Measurements from ENCODE around the gene BNIP5. TPM values are rescaled to one million over a fixed set of nuclear protein-coding genes. Genes with fewer than 3 reads are reported as not detected.

The BNIP5 gene
- total RNA-seq, 1 experiment from 2014 or later: 0.94 TPM

DNA sequence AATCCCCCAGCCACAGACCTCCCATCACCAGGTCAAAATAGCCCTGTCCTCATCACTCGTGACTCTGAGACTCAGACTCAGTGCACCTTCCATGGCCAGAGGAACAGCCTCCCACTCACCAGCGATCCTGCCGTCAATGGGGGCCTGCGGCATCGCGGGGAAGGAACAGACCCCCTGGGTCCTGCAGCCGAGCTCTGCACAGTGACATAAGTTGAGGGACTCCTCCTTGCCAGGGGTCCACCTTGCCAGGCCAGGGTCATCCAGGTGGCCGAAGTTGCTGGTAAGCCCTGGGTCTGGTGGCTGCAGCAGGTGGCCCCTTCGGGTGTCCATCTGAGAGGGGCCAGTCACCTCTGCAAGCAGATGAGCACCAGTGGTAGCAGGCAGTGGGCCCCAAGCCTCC, 34.5 kb upstream of the BNIP5 start:
- H3K36me3 Mint-ChIP-seq (ENCODE audit: insufficient read depth, unreplicated experiment): no peaks in the 10 kb centered on the region
- CTCF ChIA-PET: interaction anchor here (0.6 kb wide), 1 partner anchor 262 kb away, joined by 3 read pairs; no protein-coding TSS in a partner anchor
- no peaks in the 10 kb centered on the region for H3K4me1 Mint-ChIP-seq (ENCODE audit: low read depth, unreplicated experiment)
- intact Hi-C loops (cut with micrococcal nuclease; ENCODE audit: unreplicated experiment): no loop called here
- DNase-seq: no peak
- no peak overlapping the region for H3K27ac Mint-ChIP-seq (ENCODE audit: unreplicated experiment)
- no peak overlapping the region for H3K4me3 Mint-ChIP-seq (ENCODE audit: low read depth, unreplicated experiment)
- TF ChIP-seq, protein P1, sequence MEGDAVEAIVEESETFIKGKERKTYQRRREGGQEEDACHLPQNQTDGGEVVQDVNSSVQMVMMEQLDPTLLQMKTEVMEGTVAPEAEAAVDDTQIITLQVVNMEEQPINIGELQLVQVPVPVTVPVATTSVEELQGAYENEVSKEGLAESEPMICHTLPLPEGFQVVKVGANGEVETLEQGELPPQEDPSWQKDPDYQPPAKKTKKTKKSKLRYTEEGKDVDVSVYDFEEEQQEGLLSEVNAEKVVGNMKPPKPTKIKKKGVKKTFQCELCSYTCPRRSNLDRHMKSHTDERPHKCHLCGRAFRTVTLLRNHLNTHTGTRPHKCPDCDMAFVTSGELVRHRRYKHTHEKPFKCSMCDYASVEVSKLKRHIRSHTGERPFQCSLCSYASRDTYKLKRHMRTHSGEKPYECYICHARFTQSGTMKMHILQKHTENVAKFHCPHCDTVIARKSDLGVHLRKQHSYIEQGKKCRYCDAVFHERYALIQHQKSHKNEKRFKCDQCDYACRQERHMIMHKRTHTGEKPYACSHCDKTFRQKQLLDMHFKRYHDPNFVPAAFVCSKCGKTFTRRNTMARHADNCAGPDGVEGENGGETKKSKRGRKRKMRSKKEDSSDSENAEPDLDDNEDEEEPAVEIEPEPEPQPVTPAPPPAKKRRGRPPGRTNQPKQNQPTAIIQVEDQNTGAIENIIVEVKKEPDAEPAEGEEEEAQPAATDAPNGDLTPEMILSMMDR (IDR thresholded peaks at IDR 0.05; ENCODE audit: unreplicated experiment): no peak
- H3K9me3 Mint-ChIP-seq (ENCODE audit: low read depth, unreplicated experiment): no peaks in the 10 kb centered on the region
- H3K27me3 Mint-ChIP-seq (ENCODE audit: unreplicated experiment): peaks cover 39% of the 10 kb centered on the region
- no TSS peak for BruUV-seq (replicated peaks)

DNA sequence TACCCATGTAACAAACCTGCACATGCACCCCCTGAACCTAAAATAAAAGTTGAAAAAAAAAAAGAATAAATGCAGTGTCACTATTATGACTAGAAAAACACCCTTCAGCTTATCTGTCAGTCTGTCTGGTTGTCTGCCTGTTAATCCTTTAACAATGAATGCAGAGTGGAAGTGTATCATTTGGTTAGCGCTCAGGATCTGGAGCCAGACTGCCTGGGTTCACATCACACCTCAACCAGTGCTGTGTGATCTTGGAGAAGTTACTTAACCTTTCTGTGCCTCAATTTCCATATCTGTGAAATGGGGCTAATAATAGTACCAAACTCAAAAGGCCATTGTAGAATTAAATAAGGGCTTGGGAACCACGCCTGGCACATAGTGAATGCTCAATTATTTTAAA, 34.0 kb upstream of the BNIP5 start:
- CTCF ChIA-PET: no interaction called here
- TF ChIP-seq, protein P1 (IDR thresholded peaks at IDR 0.05; ENCODE audit: unreplicated experiment): no peak
- Mint-ChIP-seq H3K4me3 (ENCODE audit: low read depth, unreplicated experiment) (no peak overlapping the region), H3K27me3 (ENCODE audit: unreplicated experiment) (peaks cover 33% of the 10 kb centered on the region), H3K36me3 (ENCODE audit: insufficient read depth, unreplicated experiment) (no peaks in the 10 kb centered on the region), H3K9me3 (ENCODE audit: low read depth, unreplicated experiment) (no peaks in the 10 kb centered on the region), H3K27ac (ENCODE audit: unreplicated experiment) (no peak overlapping the region), H3K4me1 (ENCODE audit: low read depth, unreplicated experiment) (peaks cover under 1% of the 10 kb centered on the region)
- no peak for DNase-seq
- intact Hi-C loops (cut with micrococcal nuclease; ENCODE audit: unreplicated experiment): no loop called here
- BruUV-seq (replicated peaks): no TSS peak

DNA sequence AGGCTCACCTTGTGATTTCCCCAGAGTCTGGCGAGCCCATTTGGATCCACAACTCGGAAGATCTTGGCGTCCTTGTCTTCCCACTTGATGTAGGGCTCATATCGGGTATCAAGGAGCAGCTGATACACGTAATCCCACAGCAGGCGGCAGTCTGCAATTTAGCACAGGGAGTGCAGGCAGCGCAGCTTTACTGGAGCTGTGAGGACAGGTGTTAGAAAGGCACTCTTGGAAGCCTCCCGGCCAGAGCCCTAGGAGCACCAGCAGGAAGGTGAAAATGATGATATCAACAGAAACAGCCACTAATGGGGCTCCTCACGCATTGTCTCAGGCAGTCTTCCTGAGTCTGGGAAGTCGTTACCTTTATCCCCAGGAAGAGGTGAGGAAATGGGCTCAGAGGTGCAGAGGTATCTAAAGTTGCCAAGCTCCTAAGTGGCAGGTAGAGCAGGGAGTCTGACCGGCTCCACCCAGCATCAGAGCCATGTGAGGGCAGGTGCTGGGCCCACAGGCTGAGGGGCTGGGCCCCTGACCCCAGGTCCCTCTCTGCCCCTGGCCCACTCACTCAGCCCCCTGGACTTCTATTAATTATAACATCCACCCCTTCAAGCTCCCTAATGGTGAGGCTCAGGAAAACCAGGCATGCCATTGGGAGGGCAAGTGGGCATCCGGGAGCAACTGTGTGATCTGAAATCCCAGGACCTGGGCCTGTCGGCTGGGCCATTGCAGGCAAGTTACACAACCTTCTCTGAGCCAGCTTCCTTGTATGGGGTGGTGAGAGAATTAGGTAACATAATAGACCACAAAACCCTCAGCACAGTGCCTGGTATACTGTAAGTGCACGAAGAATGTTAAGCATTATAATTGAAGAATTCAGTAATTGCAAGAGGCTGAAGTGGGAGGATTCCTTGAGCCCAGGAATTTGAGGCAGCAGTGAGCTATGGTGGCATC, 32.5 kb upstream of the BNIP5 start:
- TF ChIP-seq, protein P1 (IDR thresholded peaks at IDR 0.05; ENCODE audit: unreplicated experiment): no peak
- DNase-seq: peak; percentile 35
- CTCF ChIA-PET: interaction anchor here (0.7 to 1.9 kb wide), 5 partner anchors 11 to 784 kb away, joined by 3 to 4 read pairs (median 4); no protein-coding TSS in a partner anchor
- Mint-ChIP-seq H3K36me3 (ENCODE audit: insufficient read depth, unreplicated experiment) (no peaks in the 10 kb centered on the region), H3K9me3 (ENCODE audit: low read depth, unreplicated experiment) (no peaks in the 10 kb centered on the region), H3K27ac (ENCODE audit: unreplicated experiment) (no peak overlapping the region), H3K4me1 (ENCODE audit: low read depth, unreplicated experiment) (peaks cover 14% of the 10 kb centered on the region), H3K4me3 (ENCODE audit: low read depth, unreplicated experiment) (no peak overlapping the region), H3K27me3 (ENCODE audit: unreplicated experiment) (peaks cover 23% of the 10 kb centered on the region)
- intact Hi-C loops (cut with micrococcal nuclease; ENCODE audit: unreplicated experiment): no loop called here
- BruUV-seq (replicated peaks): no TSS peak

DNA sequence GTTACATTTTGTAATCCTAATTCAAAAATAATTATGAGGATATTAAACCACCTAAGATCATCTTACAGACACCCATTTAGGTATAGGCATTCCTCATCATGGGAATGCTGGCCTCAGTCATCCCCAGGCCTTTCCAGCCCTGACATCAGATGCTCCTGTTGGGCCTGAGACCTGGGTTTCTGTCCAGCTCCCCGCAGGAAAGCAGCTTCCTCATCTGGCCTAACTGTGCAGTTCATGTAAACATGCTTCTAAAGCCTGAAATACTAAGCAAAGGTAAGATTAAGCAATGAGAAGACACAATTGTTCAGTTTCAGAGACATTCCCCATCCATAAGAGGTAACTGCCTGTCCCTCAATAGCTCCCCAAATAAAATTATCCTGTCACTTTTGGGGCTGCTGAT, 31.7 kb upstream of the BNIP5 start:
- intact Hi-C loops (cut with micrococcal nuclease; ENCODE audit: unreplicated experiment): no loop called here
- DNase-seq: no peak
- Mint-ChIP-seq H3K36me3 (ENCODE audit: insufficient read depth, unreplicated experiment) (no peaks in the 10 kb centered on the region), H3K9me3 (ENCODE audit: low read depth, unreplicated experiment) (no peaks in the 10 kb centered on the region), H3K27me3 (ENCODE audit: unreplicated experiment) (peaks cover 21% of the 10 kb centered on the region), H3K4me1 (ENCODE audit: low read depth, unreplicated experiment) (peaks cover 14% of the 10 kb centered on the region), H3K4me3 (ENCODE audit: low read depth, unreplicated experiment) (no peak overlapping the region), H3K27ac (ENCODE audit: unreplicated experiment) (no peak overlapping the region)
- TF ChIP-seq, protein P1 (IDR thresholded peaks at IDR 0.05; ENCODE audit: unreplicated experiment): no peak
- no TSS peak for BruUV-seq (replicated peaks)
- CTCF ChIA-PET: interaction anchor here (0.6 to 1.9 kb wide), 3 partner anchors 10 to 852 kb away, joined by 3 to 4 read pairs (median 3); no protein-coding TSS in a partner anchor

Measured in Calu3 (cell line).